Activated T-cell treated with anti-CD3 and anti-CD28 coated beads for 1 hour (primary cell): Measurements from ENCODE around the gene HLA-G.

Experiments
- DNase-seq: peaks from one replicate; pipeline ENCODE4 v3.0.0-alpha.2; 2020; ENCODE audit warnings: low read depth

Gene HLA-G

GRCh38 chr6:29818892-29819291 lies 8.7 kb upstream of the HLA-G start:
- no peak for DNase-seq

GRCh38 chr6:29824144-29824543 lies 3.5 kb upstream of the HLA-G start:
- no peak for DNase-seq

- DNase-seq: no peak
These were observed 1.8 kb upstream of the HLA-G start for GRCh38 chr6:29825848-29826247.

GRCh38 chr6:29826271-29826670 lies 1.4 kb upstream of the HLA-G start:
- no peak for DNase-seq

- peak; percentile 17 for DNase-seq
These were observed 809 bp downstream of the HLA-G start for GRCh38 chr6:29828471-29828797.

- DNase-seq: no peak
These were observed 2.1 kb downstream of the HLA-G start for GRCh38 chr6:29829766-29830165.

GRCh38 chr6:29830409-29830808 lies 2.8 kb downstream of the HLA-G start:
- DNase-seq: no peak

- no peak for DNase-seq
These were observed 4.2 kb downstream of the HLA-G start for GRCh38 chr6:29831776-29832175.

GRCh38 chr6:29834564-29835436 lies 7.2 kb downstream of the HLA-G start:
- peak; percentile 55 for DNase-seq

GRCh38 chr6:29839917-29840316 lies 12.3 kb downstream of the HLA-G start:
- DNase-seq: no peak

GRCh38 chr6:29841030-29841429 lies 13.4 kb downstream of the HLA-G start:
- DNase-seq: no peak

- no peak for DNase-seq
These were observed 17.9 kb downstream of the HLA-G start for GRCh38 chr6:29845405-29846006.

GRCh38 chr6:29847871-29848630 lies 20.4 kb downstream of the HLA-G start:
- peak; percentile 83 for DNase-seq

- no peak for DNase-seq
These were observed 22.5 kb downstream of the HLA-G start for GRCh38 chr6:29850011-29850553.

GRCh38 chr6:29851190-29851589 lies 23.6 kb downstream of the HLA-G start:
- DNase-seq: no peak

GRCh38 chr6:29853245-29853644 lies 25.6 kb downstream of the HLA-G start:
- DNase-seq: no peak

GRCh38 chr6:29858006-29858405 lies 30.4 kb downstream of the HLA-G start:
- DNase-seq: no peak

GRCh38 chr6:29861521-29862255 lies 34.1 kb downstream of the HLA-G start:
- no peak for DNase-seq

GRCh38 chr6:29864037-29864810 lies 36.6 kb downstream of the HLA-G start:
- DNase-seq: no peak

- no peak for DNase-seq
These were observed 38.0 kb downstream of the HLA-G start for GRCh38 chr6:29865631-29866030.

- no peak for DNase-seq
These were observed 42.5 kb downstream of the HLA-G start for GRCh38 chr6:29870104-29870503.
